ENCODE results near the gene BAD.

BAD gene

GRCh38 chr11:64296236-64296635 is 11.8 kb upstream of the BAD start:
- DNase-seq (ENCODE audit: low spot score): no peak

- DNase-seq (ENCODE audit: low spot score): no peak
Measured at GRCh38 chr11:64295760-64296159, 11.3 kb upstream of the BAD start.

GRCh38 chr11:64294774-64295173 is 10.3 kb upstream of the BAD start:
- no peak for DNase-seq (ENCODE audit: low spot score)

- no peak for DNase-seq (ENCODE audit: low spot score)
Measured at GRCh38 chr11:64292460-64293254, 8.2 kb upstream of the BAD start.

DNA sequence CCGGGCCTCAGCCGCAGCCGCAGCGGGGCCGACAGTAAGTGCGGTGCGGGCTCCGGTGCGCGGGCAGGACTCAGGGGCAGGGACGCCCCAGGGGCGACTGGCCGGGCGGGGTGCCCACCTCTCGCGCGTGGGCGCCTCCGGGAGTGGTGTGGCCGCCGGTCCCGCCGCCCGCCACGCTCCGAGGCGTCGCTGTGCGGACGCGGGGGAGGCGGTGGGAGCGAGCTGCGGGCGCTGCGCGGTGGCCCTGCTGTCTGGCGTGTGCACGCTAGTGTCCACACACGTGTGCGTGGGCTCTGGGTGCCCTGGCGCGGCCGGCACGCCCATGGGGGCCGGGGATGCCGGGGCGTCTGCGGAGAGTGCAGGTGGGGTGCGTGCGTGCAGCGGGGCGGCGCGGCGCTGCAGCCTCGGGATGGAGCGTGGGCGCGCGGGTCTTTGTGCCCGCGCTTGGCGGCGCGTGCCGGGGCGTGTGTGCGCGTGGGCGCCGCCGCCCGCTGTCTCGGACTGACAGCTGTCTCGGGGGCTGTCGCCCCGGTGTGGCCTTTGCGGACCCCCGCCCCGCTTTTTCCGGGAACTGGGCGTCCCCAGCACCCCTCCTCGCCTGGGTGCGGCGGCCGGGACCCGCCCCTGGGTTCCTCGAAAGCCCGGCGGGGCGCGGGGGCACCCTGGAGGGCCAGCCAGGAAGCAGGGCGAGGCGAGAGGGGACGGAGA is 7.4 kb upstream of the BAD start:
- DNase-seq (ENCODE audit: low spot score): no peak

DNA sequence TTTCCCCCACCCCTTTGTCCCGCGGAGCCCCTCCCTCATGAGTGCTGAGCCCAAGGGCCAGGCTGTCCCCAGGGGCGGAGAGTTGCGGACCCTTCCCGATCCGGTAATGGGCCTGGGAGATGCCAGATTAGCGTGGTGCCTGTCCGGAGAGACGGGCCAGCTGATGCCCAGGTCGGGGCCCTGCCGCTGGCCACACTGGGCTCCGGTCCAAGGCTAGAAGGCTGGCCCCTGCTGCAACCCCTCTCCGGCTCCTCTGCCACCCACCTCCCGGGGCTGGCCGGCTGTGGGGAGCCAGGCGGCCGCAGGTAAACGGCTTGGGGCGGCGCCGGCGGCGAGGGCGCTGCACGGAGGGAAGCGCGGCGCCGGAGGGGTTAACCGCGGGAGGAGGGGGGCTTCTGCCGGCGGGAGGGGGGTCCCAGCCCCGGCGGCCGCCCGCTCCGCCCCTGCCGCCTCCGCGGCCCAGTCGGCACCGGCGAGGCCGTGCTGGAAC is 6.8 kb upstream of the BAD start, which contains the start of gene KCNK4:
TSS of gene KCNK4 (plus strand) at position 41 of the 490 bp plus-strand sequence. CDS start 1,717 bp downstream, outside the sequence.
- DNase-seq (ENCODE audit: low spot score): no peak

GRCh38 chr11:64290352-64291261 is 6.1 kb upstream of the BAD start:
- DNase-seq (ENCODE audit: low spot score): no peak

DNA sequence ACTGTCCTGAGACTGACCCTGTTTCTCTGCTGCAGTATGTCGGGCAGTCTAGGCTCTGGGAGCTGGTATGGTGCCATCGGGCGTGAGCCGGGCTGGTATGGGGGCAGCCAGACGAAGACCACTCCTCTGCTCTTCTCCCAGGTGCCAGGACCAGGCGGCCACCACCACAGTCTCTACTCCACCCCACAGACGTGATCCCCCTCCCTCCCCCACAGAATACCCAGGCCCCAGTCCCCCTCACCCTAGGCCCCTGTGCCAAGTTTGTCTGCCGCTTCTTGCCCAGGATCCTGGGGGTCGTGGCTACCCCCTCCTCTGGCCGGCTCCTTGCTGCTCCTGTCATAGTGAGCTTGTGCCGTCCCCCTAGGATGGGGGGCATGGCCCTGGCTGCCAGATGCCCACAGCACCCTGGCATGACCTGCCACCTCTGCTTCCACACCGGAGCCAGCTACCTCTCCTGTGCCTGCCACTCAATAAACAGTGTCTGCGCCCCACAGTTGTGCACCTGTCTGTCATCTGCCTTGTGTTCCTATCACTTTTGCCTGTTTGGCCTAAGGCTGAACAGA is 4.6 kb upstream of the BAD start:
- DNase-seq (ENCODE audit: low spot score): no peak

DNA sequence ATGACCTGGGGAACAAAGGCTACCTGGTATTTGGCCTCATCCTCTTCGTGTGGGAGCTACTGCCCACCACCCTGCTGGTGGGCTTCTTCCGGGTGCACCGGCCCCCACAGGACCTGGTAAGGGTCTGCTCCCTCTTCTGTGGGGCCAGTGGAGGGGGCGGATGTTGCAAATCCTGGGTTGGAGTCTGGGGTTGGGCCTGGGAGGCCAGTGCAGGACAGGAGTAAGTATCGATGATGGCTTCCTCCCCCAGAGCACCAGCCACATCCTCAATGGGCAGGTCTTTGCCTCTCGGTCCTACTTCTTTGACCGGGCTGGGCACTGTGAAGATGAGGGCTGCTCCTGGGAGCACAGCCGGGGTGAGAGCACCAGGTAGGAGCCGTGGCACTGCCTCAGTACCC is 3.9 kb upstream of the BAD start:
- no peak for DNase-seq (ENCODE audit: low spot score)

- DNase-seq (ENCODE audit: low spot score): no peak
Measured at GRCh38 chr11:64287676-64288352, 3.3 kb upstream of the BAD start.

DNA sequence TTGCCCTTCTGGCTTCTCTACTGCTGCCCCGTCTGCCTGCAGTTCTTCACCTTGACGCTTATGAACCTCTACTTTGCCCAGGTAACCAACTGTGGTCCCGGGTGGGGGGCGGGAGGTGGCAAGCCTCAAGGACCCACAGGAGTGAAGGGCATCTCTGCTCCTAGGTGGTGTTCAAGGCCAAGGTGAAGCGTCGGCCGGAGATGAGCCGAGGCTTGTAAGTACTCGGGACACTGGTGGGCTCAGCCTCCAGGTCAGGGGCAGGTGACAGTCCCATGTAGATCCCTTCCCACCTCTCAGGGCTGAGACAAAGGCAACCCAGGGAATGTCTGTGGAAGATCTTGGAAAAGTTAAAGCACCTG is 2.3 kb upstream of the BAD start:
- DNase-seq (ENCODE audit: low spot score): no peak

- peak; percentile 47 for DNase-seq (ENCODE audit: low spot score)
Measured at GRCh38 chr11:64285885-64286800, 1.7 kb upstream of the BAD start.

DNA sequence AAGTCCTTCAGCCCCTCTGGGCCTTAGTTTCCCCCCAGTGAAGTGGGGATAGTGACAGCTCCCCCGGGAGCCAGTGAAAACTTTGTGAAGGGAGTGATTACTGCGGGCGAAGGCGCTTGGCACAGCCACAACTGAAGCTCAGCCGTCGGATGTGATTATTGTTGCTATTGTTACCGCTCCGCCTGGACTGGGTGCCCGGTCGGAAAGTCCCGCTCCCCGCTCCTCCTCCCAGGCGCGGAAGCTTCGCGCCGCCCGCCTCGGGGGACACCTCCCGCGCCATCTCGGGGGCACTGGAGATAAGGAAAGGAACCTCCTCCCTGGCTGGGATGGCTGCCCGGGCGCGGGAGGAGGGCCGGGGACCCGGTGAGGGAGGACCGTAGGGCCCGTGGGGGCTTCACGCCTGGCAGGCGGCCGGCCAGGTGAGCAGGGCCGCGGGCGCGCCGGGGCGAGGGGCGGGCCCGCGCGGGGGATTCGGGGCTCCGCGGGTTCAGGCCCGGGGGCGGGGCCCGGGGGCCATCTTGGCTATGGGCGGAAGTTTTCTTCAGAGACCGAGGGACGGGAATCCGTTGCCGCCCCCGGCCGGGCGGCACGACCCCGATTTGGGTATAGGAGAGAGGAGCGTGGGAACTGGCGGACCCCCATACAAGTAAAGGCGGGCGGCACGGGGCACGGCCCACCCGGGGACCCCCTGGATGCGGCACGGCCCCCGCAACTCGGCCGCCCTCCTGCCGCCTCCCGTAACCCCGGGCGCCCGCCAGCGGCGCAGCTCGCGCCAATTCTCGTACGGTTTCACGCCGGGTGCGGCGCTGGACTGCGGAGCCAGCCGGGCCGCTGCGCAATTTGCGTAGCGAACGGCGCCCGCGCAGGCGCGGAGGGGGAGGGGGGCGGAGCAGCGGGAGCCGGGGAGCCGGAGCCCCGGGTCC is 758 bp upstream of the BAD start, which contains the start of gene GPR137:
TSS of gene GPR137 (plus strand) at position 887 of the 923 bp plus-strand sequence. CDS start 677 bp downstream, outside the sequence.
- peak; percentile 63 for DNase-seq (ENCODE audit: low spot score)

DNA sequence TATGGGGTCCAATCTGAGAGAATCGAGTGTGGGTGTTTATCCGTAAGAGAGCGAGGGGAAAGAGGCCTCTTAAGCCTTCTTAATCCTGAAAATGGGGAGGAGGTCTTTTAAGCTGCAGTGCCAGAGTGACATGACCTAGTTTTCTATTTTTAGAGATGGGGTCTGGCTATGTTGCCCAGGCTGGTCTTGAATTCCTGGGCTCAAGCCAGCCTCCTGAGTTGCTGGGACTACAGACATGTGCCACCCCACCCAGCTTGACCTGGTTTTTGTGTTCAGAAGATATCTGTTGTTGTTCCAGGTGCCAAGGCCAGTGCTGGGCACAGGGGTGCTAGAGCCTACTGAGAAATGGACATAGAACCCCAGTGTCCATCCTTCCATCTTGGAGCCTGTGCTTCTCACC is 1.4 kb downstream of the BAD start:
- no peak for DNase-seq (ENCODE audit: low spot score)

DNA sequence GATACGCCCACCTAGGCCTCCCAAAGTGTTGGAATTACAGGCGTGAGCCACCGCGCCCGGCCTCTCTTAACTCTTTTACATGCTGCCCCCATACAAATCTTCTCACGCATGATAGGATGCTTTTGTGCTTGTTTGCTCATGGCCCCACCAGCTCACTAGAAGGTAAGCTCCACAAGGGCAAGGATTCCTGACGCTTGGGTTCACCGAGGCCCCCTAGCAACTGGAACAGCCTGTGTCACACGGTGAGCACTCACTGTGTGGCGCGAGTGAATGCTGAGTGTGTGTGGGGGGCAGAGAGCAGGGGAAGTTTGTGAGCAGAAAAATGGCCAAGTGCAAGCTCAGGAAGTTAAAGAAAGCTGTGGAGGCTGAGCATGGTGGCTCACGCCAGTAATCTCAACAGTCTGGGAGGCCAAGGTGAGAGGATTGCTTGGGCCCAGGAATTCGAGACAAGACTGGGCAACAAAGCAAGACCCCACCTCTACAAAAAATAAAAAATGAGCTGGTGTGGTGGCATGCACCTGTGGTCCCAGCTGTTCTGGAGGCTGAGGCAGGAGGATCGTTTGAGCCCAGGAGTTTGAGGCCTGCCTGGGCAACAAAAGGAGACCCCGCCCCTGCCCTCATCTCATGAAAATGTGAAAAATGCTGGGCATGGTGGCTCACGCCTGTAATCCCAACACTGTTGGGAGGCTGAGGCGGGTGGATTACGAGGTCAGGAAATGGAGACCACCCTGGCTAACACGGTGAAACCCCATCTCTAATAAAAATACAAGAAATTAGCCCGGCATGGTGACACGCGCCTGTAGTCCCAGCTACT is 2.3 kb downstream of the BAD start:
- no peak for DNase-seq (ENCODE audit: low spot score)

GRCh38 chr11:64278576-64279190 is 5.8 kb downstream of the BAD start:
- DNase-seq (ENCODE audit: low spot score): no peak

GRCh38 chr11:64276653-64277431 is 7.6 kb downstream of the BAD start:
- DNase-seq (ENCODE audit: low spot score): no peak

All from RKO (cell line).